Upper lobe of right lung (tissue), 1 donor: Measurements from ENCODE around the gene RNF144B. TPM values are rescaled to one million over a fixed set of nuclear protein-coding genes. Genes with fewer than 3 reads are reported as not detected.
A peak's percentile ranks its signal among the peaks of the same experiment; 100 is the strongest.

Experiments used
- ATAC-seq: fragments of 200-7000 bp; cut with Tn5 transposase; one replicate; pipeline ENCODE4 v1.9.1; 2020; ENCODE audit warnings: mild to moderate bottlenecking, moderate library complexity
- DNase-seq: peaks from one replicate; pipeline ENCODE4 v3.0.0-alpha.2; 2020
- H3K27ac ChIP-seq: fragments of 200-600 bp; one replicate; pipeline ENCODE4 v1.8.0; 2022
- H3K27me3 ChIP-seq: fragments of 200-600 bp; one replicate; pipeline ENCODE4 v1.8.0; 2022; ENCODE audit warnings: mild to moderate bottlenecking
- H3K36me3 ChIP-seq: fragments of 200-600 bp; one replicate; pipeline ENCODE4 v1.8.0; 2022
- H3K4me1 ChIP-seq: fragments of 200-600 bp; one replicate; pipeline ENCODE4 v1.8.0; 2022
- H3K4me3 ChIP-seq: fragments of 200-600 bp; one replicate; pipeline ENCODE4 v1.8.0; 2022; ENCODE audit warnings: mild to moderate bottlenecking
- H3K9me3 ChIP-seq: fragments of 200-600 bp; one replicate; pipeline ENCODE4 v1.8.0; 2022
- CTCF ChIP-seq: fragments of 200-600 bp; IDR thresholded peaks from one replicate; pipeline ENCODE4 v1.8.0; 2022; ENCODE audit warnings: antibody characterized with exemption
- intact Hi-C: fragments of 100-400 bp; cut with DNase I; formaldehyde crosslinking; loops from one replicate; pipeline ENCODE4 v1.11.0; 2022
- total RNA-seq: library from RNA; stranded (reverse); fragmentation: NEBNext Ultra II Directional; extraction: Animal tissue kit (Norgen Biotek cat#: 25700); gene quantifications from one replicate; pipeline ENCODE4 v1.2.1, GENCODE V29; 2021
- donor health status: DM: no; HTN: yes; CAD: no; lungs with severe emphysema.

Gene RNF144B
- total RNA-seq, 1 donor from 2014 or later: 82.4 TPM

DNA sequence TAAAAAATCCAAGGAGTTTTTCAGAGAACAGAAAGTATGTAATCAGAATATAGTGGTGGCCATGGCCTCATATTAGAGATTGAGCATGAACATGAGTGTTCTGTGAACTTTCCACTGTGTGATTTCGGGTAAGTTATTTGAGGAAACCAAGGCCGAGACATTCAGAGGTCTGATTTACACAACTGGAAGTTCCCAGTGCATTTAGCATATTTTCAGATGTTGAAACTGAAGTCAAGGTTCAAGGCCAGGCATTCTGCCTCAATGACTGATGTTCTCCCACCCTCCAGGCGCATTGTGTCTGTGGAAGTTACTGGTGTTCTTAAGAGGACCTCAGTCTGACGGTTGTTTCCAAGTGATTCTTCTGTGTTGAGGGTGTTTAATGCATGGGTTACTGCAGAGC lies 26.2 kb downstream of the RNF144B start:
- ATAC-seq (peak; percentile 69), DNase-seq (no peak)
- Histone ChIP-seq H3K27me3 (no peaks in the 10 kb centered on the region), H3K36me3 (peaks cover 6% of the 10 kb centered on the region), H3K27ac (peak overlapping the region; percentile 14), H3K9me3 (no peaks in the 10 kb centered on the region), H3K4me1 (peaks cover 28% of the 10 kb centered on the region), H3K4me3 (no peak overlapping the region)
- intact Hi-C loops: no loop called here
- no peak for TF ChIP-seq CTCF

GRCh38 chr6:18414116-18414515 lies 27.0 kb downstream of the RNF144B start:
- H3K4me1 ChIP-seq: peaks cover 28% of the 10 kb centered on the region
- no peaks in the 10 kb centered on the region for H3K9me3 ChIP-seq
- no peak overlapping the region for H3K27ac ChIP-seq
- H3K27me3 ChIP-seq: no peaks in the 10 kb centered on the region
- DNase-seq: no peak
- ATAC-seq: peak; percentile 34
- H3K4me3 ChIP-seq: no peak overlapping the region
- intact Hi-C loops: no loop called here
- no peak for TF ChIP-seq CTCF
- H3K36me3 ChIP-seq: peaks cover 6% of the 10 kb centered on the region

GRCh38 chr6:18415207-18415606 lies 28.1 kb downstream of the RNF144B start:
- H3K27ac ChIP-seq: no peak overlapping the region
- peaks cover 28% of the 10 kb centered on the region for H3K4me1 ChIP-seq
- no peak for ATAC-seq
- no peaks in the 10 kb centered on the region for H3K27me3 ChIP-seq
- TF ChIP-seq CTCF: no peak
- DNase-seq: no peak
- no peak overlapping the region for H3K4me3 ChIP-seq
- intact Hi-C loops: no loop called here
- H3K9me3 ChIP-seq: no peaks in the 10 kb centered on the region
- peaks cover 4% of the 10 kb centered on the region for H3K36me3 ChIP-seq

GRCh38 chr6:18415671-18416340 lies 28.7 kb downstream of the RNF144B start:
- no peak overlapping the region for H3K27ac ChIP-seq

DNA sequence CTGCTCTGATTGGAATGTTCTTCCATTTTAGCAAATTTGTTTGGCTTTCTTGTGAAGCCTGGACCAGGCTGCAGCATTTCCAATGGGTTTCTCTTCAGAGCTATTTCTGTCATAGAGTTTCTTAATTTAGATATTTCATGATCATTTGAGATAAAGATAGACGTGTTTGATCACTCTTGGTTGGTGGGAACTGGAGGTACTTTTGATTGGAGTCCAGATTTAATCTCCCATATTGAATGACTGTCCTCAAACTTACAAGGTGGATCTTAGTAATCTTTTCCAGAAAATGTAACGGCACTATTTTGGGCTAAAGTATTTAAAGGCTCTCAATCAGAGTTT lies 29.2 kb downstream of the RNF144B start:
- peaks cover 28% of the 10 kb centered on the region for H3K4me1 ChIP-seq
- intact Hi-C loops: no loop called here
- no peaks in the 10 kb centered on the region for H3K36me3 ChIP-seq
- H3K4me3 ChIP-seq: no peak overlapping the region
- H3K27ac ChIP-seq: no peak overlapping the region
- no peaks in the 10 kb centered on the region for H3K9me3 ChIP-seq
- no peaks in the 10 kb centered on the region for H3K27me3 ChIP-seq
- ATAC-seq: no peak
- no peak for TF ChIP-seq CTCF
- no peak for DNase-seq

More at GRCh38 chr6:18415671-18416340, 28.7 kb downstream of the RNF144B start:
- H3K27me3 ChIP-seq: no peaks in the 10 kb centered on the region
- no peaks in the 10 kb centered on the region for H3K36me3 ChIP-seq
- no peaks in the 10 kb centered on the region for H3K9me3 ChIP-seq
- DNase-seq (no peak), ATAC-seq (no peak)
- no peak for TF ChIP-seq CTCF
- intact Hi-C loops: no loop called here
- H3K4me1 ChIP-seq: peaks cover 28% of the 10 kb centered on the region
- no peak overlapping the region for H3K4me3 ChIP-seq

- no peak for ATAC-seq
- intact Hi-C loops: no loop called here
- no peak for TF ChIP-seq CTCF
Measured at GRCh38 chr6:18420328-18420727, 33.2 kb downstream of the RNF144B start.

More at GRCh38 chr6:18420328-18420727, 33.2 kb downstream of the RNF144B start:
- no peak for DNase-seq
- H3K36me3 ChIP-seq: no peaks in the 10 kb centered on the region
- no peaks in the 10 kb centered on the region for H3K27me3 ChIP-seq
- H3K9me3 ChIP-seq: no peaks in the 10 kb centered on the region
- peaks cover 11% of the 10 kb centered on the region for H3K4me1 ChIP-seq
- no peak overlapping the region for H3K4me3 ChIP-seq
- no peak overlapping the region for H3K27ac ChIP-seq
